COLO668 (cell line): ENCODE data around the gene PLN.

ENCODE experiments used
- DNase-seq: peaks from one replicate; lab custom pipeline; 2025; ENCODE audit not compliant: unreplicated experiment; lab: John Stamatoyannopoulos, UW

The PLN gene

GRCh38 chr6:118536478-118536877 is 11.6 kb upstream of the PLN start:
- no peak for DNase-seq

- DNase-seq: no peak
Observed at GRCh38 chr6:118537574-118537973, 10.5 kb upstream of the PLN start.

GRCh38 chr6:118542184-118542952 is 5.7 kb upstream of the PLN start:
- DNase-seq: no peak

- no peak for DNase-seq
Observed at GRCh38 chr6:118544105-118544504, 4.0 kb upstream of the PLN start.

- no peak for DNase-seq
Observed at GRCh38 chr6:118546164-118546879, 1.8 kb upstream of the PLN start.

- no peak for DNase-seq
Observed at GRCh38 chr6:118546880-118547218, 1.2 kb upstream of the PLN start.

- DNase-seq: no peak
Observed at GRCh38 chr6:118548613-118549012, 517 bp downstream of the PLN start.

- DNase-seq: no peak
Observed at GRCh38 chr6:118551063-118552053, 3.3 kb downstream of the PLN start.

- DNase-seq: no peak
Observed at GRCh38 chr6:118553132-118553531, 5.0 kb downstream of the PLN start.

- no peak for DNase-seq
Observed at GRCh38 chr6:118554698-118555097, 6.6 kb downstream of the PLN start.

GRCh38 chr6:118558464-118559217 is 10.5 kb downstream of the PLN start:
- DNase-seq: no peak

GRCh38 chr6:118559659-118560058 is 11.6 kb downstream of the PLN start:
- no peak for DNase-seq

- DNase-seq: no peak
Observed at GRCh38 chr6:118562248-118562647, 14.2 kb downstream of the PLN start.

- no peak for DNase-seq
Observed at GRCh38 chr6:118562959-118563358, 14.9 kb downstream of the PLN start.

- DNase-seq: no peak
Observed at GRCh38 chr6:118565311-118565960, 17.3 kb downstream of the PLN start.

- DNase-seq: no peak
Observed at GRCh38 chr6:118567974-118568373, 19.9 kb downstream of the PLN start.

- DNase-seq: no peak
Observed at GRCh38 chr6:118569498-118569897, 21.4 kb downstream of the PLN start.

- no peak for DNase-seq
Observed at GRCh38 chr6:118571121-118571520, 23.0 kb downstream of the PLN start.

GRCh38 chr6:118574051-118574865 is 26.2 kb downstream of the PLN start:
- DNase-seq: no peak
